ENCODE measurements around the gene DROSHA.

DNA sequence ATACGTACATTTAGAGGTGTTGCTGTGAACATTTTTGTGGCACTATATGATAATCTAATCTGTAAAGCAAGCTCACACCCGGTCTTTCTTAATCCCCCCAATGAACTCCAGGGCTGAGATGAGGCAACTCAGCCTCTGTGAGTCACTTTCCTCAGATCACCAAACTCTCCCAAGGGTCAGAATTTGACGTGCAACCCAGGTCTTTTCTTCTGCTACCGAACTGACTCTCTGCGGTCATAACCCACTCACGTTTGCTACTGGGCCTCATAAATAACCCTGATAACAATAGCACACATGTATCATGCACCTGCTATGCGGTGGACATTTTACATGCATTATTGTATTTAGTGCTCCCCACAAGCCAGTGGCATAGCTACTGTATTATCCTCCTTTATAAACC is 153.1 kb downstream of the DROSHA start:
- TF ChIP-seq, protein P1, sequence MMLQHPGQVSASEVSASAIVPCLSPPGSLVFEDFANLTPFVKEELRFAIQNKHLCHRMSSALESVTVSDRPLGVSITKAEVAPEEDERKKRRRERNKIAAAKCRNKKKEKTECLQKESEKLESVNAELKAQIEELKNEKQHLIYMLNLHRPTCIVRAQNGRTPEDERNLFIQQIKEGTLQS (IDR thresholded peaks at IDR 0.05), result no peak
- no peak for TF ChIP-seq EGR1 (IDR thresholded peaks at IDR 0.05; ENCODE audit: low read depth)
- TF ChIP-seq, protein P2, sequence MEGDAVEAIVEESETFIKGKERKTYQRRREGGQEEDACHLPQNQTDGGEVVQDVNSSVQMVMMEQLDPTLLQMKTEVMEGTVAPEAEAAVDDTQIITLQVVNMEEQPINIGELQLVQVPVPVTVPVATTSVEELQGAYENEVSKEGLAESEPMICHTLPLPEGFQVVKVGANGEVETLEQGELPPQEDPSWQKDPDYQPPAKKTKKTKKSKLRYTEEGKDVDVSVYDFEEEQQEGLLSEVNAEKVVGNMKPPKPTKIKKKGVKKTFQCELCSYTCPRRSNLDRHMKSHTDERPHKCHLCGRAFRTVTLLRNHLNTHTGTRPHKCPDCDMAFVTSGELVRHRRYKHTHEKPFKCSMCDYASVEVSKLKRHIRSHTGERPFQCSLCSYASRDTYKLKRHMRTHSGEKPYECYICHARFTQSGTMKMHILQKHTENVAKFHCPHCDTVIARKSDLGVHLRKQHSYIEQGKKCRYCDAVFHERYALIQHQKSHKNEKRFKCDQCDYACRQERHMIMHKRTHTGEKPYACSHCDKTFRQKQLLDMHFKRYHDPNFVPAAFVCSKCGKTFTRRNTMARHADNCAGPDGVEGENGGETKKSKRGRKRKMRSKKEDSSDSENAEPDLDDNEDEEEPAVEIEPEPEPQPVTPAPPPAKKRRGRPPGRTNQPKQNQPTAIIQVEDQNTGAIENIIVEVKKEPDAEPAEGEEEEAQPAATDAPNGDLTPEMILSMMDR (IDR thresholded peaks at IDR 0.05 in 2 of 3, conservative IDR thresholded peaks at IDR 0.05 in 1 of 3; ENCODE audit: borderline replicate concordance in 1 of 3, insufficient read depth in 1 of 3, low read depth in 2 of 3, low read length in 2 of 3), result no peak
- TF ChIP-seq RAD21 (IDR thresholded peaks at IDR 0.05; ENCODE audit: low read depth), result no peak
- TF ChIP-seq SP1 (IDR thresholded peaks at IDR 0.05; ENCODE audit: low read depth), result no peak
- TF ChIP-seq POLR2A (IDR thresholded peaks at IDR 0.05; ENCODE audit: borderline replicate concordance, extremely low read depth, insufficient read depth, insufficient read length), result no peak
- TF ChIP-seq FOSL1 (IDR thresholded peaks at IDR 0.05; ENCODE audit: low read depth), result no peak
- no peak for TF ChIP-seq EZH2 (IDR thresholded peaks at IDR 0.05)
- no peak for TF ChIP-seq POLR2AphosphoS5 (IDR thresholded peaks at IDR 0.05; ENCODE audit: low read depth, low read length)
